NCI-H82 treated with DMSO at 0.1 percent for 48 hours (cell line): ENCODE data around the gene ENOX1.

Experiments used
- DNase-seq: peaks from one replicate; lab custom pipeline; 2025; ENCODE audit not compliant: unreplicated experiment; lab: John Stamatoyannopoulos, UW

ENOX1 gene

DNA sequence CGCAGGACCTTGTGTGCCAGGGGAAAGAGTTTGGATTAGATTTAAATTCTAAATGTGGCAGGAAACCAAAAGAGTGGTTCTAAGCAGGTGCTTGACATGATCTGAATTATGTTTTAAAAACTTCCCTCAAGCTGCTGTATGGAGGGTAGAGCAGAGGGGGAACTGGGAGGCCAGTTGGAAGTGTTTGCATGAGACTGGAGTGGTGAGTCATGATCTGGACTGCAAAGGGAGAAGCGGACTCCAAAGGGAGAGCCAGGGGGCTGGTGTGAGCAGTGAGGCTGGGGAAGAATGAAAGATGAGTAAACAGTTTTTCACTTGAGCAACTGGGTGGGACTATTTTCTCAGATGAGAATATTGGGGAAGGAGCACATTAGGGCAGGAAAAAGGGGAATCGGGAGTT is 557.3 kb downstream of the ENOX1 start:
- DNase-seq, result no peak

GRCh38 chr13:43227721-43228120 is 559.1 kb downstream of the ENOX1 start:
- DNase-seq, result no peak

DNA sequence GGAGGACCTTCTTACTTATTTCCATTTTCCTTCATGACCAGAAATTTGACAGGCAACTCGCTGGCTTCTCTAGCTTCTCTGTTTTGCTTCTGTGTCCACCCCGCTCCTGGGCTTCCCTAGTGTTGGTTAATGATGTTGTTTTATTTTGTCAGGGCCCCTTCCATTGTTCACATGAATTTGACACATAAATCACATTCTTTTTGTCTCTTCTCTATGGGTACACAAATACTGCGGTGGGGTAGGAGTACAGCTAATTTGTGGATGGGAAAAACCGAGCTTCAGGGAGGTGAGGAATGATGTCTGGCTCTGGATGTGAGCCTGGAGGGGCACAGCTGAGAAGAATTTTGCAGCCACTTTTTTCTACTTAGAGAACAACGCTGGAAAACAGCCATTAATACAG is 563.6 kb downstream of the ENOX1 start:
- DNase-seq, result no peak

DNA sequence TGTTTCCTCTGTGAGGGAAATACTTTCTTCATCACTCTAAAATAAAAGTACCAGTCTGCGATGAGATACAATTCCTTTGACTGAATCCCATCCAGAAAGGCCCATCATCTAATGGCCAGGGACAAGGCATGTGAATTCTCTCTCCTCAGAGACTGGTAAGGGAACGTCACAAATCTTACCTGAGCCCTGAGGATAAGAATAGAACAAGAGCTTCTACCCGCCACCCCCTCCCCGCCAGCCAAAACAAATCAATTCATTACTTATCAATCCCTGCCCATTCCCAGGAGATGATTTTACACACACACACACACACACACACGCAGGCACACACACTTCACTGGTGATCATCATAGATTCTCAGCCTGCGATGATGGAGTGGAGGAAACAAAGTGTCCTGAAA is 564.7 kb downstream of the ENOX1 start:
- no peak for DNase-seq

GRCh38 chr13:43221611-43222010 is 565.2 kb downstream of the ENOX1 start:
- DNase-seq, result no peak

DNA sequence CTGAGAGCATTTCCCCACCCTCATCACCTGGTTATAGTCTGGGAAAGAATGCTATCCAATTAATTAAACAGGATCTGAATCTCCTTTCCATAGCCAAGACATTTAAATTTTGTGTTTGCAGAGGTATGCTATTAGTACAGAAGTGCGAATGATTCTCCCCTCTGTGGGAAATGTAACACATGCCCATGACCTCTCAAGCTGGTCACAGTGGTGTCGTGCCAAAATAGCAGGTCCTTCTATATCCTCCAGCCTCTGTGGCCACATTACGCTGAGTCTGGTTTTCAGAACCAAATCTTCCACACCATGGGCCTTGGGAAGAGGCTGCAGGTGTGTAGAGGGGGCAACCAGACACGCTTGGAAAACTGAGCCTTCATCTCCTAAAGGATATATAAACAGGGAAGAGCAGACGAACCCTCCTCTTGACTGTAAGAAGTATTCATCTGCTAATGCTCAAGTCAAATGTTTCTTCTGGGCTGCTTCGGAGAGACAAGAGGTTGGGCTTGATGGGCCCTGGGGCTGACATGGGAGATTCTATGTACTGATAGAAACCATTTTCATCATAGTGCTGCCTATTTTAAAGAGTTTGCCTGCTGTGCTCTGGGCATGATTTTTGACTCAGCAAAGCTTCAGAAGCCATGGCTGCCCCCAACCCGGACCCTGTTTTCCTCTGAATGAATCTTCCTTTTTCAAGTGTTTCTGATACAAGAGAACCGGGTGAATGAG is 565.7 kb downstream of the ENOX1 start:
- DNase-seq, result no peak

- DNase-seq, result no peak
These were observed 572.6 kb downstream of the ENOX1 start for GRCh38 chr13:43214124-43214523.

DNA sequence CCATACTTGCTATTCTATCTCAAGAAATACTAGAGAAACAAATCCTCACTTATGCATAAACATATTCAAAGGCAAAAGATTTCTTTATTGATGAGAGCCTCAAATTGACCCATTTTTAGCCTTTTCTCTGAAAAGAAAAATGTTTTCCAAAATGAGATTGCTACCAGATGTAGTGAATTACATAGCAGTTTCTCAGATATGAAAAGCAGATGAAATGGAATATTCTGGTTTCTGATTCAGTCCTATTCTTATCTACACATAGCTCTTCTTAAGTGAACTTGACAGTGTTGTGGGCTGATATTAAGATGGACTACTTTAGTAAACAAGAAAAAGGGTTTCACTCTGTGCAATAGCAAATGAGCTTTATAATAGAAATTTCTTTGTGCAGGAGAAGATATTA is 579.9 kb downstream of the ENOX1 start:
- no peak for DNase-seq

DNA sequence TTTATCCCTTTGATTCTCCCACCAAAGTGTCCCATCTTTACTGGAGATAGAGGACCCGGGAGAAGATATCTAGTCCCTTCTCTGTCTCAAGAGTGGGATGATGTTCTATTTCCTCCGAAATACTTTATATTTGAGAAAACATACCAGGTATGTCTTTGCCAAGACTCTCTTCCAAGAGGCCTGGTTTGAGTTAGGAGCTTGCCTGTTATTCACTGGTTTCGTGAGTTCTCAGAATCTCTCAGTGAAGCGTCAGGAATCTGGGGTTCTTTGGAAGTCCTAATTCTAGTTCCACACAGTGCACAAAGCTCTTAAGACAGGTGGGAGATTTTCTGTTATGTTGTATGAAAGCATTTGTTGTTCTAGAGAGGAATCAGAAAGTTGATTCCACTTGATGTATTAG is 581.4 kb downstream of the ENOX1 start:
- DNase-seq, result no peak

DNA sequence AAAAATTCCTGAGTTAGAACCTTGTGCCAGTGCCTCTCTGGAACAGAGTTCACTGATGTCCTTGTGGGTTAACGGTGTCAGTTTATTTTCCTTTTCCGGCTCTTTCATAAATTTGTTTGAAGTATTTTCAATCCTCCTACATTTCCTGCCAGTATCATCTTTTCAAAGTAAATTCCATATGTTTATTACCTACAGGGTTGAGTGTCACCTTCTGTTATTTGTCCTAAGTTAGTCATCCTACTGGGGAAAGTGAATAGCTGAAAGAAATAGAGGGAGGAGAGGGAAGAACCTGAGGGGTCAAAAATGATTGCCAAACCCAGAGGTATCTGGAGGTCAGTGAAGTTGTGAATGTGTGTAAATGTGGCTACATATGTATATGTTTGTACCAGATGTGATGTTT is 582.2 kb downstream of the ENOX1 start:
- DNase-seq, result no peak

- DNase-seq, result no peak
These were observed 583.0 kb downstream of the ENOX1 start for GRCh38 chr13:43203781-43204180.

GRCh38 chr13:43200736-43201135 is 586.0 kb downstream of the ENOX1 start:
- DNase-seq, result peak; percentile 12

- DNase-seq, result no peak
These were observed 586.5 kb downstream of the ENOX1 start for GRCh38 chr13:43200307-43200706.

DNA sequence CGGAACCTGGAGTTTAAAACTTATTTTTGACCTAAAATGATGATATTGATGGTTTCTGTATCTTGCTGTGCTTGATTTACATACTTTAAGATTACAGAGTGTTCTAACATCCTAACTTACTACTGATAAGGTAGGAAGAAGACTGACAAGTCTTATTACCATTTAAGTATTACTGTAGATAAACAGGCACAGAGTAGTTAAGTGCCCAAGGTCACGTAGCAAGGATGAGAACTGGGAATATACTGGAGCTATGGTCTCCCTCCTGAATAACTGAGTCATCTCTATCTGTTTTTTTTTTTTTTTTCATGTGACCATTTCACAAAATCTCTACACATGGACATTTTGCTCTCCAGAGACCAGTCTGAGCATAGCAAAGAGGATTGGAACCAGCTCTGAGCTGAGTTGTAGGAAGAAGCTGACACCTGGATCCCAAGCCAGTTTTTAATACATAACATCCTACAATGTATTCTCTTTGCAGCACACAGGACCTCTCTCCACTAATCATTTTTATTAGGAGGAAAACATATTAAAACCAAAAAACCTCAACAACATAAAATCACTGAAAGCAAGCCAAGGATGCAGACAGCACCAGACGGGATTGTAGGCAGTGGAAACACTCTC is 589.9 kb downstream of the ENOX1 start:
- DNase-seq, result no peak

GRCh38 chr13:43196086-43196621 is 590.6 kb downstream of the ENOX1 start:
- peak; percentile 72 for DNase-seq

GRCh38 chr13:43195551-43195950 is 591.2 kb downstream of the ENOX1 start:
- DNase-seq, result no peak

- DNase-seq, result no peak
These were observed 591.7 kb downstream of the ENOX1 start for GRCh38 chr13:43195112-43195511.

GRCh38 chr13:43193789-43194420 is 592.9 kb downstream of the ENOX1 start:
- no peak for DNase-seq

DNA sequence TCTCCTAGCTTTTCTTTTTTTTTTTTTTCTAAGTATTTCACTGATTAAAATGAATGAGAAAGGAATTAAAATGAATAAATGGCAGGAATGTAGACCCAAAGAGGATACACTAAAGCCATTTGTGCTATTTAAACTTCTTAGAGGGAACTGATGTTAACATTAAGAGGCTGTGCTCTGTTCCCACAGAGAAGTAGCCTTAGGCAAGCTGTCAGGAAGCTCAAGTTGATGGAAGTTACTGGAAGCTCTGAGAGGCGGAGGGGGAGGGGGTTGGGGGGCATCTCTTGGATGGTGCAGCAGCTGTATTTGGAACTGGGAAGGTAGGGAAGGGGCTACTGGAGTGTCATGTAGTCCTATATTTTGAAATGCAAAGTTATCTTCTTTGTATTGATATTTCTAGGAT is 595.2 kb downstream of the ENOX1 start:
- DNase-seq, result no peak

GRCh38 chr13:43185226-43185625 is 601.5 kb downstream of the ENOX1 start:
- peak; percentile 92 for DNase-seq

DNA sequence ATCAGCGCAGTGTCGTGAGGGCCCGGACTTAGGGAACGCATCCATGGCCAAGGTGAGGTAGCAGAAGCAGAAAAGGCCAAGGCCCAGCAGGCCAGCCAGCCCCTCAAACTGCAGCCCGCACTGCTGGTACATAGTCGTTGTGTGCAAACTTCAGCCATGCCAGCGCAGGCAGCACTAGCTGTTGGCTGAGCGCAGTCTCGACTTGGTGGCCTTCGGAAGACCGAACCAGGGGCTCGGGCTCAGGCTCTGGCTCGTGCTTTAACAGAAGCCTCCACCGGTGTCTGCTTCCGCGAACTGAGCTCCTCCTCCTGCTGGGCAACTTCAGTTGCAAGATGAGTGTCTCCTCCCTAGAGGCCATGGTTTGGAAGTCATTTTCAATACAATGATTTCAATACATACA is 605.9 kb downstream of the ENOX1 start:
- DNase-seq, result no peak

DNA sequence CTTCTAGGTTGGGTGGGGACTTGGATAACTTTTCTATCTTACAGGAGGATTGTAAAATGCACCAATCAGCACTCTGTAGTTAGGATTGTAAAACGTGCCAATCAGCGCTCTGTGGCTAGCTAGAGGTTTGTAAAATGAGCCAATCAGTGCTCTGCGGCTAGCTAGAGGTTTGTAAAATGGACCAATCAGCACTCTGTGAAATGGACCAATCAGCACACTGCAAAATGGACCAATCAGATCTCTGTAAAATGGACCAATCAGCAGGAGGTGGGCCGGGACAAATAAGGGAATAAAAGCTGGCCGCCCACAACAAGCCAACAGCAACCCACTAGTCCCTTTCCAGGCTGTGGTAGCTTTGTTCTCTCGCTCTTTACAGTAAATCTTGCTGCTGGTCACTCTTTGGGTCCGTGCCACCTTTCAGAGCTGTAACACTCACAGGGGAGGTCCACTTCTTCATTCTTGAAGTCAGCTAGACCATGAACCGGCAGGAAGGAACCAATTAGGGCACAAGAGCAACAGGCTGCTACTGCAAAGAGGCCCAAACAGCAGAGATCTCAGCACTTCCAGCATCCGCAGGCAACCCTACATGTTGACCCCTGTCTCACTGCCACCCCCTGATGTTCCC is 606.6 kb downstream of the ENOX1 start:
- no peak for DNase-seq
